HG03135 (cell line): ENCODE results near the gene PPIL4.
A peak's percentile ranks its signal among the peaks of the same experiment; 100 is the strongest.

ENCODE experiments used
- ATAC-seq: cut with Tn5 transposase; IDR thresholded peaks from one replicate; pipeline ENCODE4 v1.9.1; 2021; ENCODE audit warnings: mild to moderate bottlenecking, moderate library complexity; ENCODE audit not compliant: unreplicated experiment

The PPIL4 gene, protein sequence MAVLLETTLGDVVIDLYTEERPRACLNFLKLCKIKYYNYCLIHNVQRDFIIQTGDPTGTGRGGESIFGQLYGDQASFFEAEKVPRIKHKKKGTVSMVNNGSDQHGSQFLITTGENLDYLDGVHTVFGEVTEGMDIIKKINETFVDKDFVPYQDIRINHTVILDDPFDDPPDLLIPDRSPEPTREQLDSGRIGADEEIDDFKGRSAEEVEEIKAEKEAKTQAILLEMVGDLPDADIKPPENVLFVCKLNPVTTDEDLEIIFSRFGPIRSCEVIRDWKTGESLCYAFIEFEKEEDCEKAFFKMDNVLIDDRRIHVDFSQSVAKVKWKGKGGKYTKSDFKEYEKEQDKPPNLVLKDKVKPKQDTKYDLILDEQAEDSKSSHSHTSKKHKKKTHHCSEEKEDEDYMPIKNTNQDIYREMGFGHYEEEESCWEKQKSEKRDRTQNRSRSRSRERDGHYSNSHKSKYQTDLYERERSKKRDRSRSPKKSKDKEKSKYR

DNA sequence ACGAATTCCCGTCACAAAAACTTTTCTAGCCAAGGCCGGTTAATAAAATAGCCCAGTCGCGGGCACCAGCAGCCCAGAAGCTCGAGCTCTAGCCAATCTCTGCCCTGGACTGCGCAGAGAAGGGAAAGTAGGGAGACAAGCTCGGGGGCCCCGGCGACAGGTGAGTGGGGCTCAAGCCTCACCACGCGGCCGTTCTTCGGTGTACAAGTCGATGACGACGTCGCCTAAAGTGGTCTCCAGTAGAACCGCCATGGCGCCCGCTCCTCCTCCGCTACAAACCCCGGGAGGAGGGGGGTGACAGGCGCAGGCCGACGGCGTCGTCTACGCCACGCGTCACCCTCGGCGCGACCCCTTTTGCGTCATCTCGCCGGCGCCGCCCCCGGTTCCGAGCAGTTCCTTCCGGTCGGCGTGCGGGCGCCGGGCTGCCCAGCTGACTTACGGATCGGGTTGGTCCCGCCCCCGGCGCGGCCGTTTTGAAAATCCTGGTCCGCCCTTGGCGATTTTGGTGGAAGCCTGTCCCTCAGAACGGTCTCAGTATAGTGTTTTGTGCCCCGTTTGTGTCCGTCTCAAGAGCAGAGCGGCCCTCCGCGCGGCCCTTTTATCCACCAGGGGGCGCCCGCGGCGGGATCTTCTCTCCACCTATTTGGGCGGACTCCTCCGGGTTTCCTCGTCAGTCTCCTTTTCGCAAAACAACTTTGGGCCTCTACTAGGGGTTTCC, at the start of gene PPIL4:
Gene PPIL4 (minus strand): TSS at position 290 of the 718 bp plus-strand sequence. CDS start 38 bp downstream, at position 252.
- peak; percentile 91 for ATAC-seq

DNA sequence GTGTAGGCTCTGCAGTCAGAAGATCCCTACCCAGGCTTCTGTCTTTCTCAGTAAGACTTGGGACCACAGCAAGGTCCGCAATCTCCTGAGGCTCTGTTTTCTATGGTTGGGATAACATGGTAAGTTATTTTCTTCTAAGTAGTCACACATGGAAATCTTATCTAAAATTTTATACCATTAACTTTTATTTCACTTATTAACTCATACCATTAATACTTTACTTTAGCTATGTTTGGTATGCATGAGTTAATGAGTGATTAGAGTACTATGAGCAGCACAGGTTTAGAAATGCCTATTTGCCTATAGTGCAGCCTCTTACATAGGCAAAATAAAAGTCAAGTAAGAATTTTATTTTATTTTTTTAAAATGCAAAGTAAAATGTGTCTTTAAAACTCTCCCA, 47.6 kb upstream of the PPIL4 start:
- no peak for ATAC-seq

DNA sequence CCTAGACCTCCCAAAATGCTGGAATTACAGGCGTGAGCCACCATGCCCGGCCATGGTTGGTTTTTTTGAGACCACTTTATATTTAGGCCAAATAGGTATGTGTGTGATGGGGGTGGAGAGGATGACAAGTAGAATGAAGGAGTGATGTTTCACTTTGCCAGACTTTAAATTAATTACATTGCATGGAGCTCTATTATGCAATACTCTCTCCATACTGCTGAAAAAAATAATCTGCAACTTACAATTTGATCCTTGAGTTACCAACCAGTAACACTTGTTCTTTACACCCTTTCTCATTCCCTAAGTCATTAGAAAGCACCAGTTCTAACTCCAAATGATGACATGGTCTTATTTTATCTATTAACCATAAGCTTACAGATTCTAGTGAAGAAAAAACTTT, 47.1 kb upstream of the PPIL4 start:
- no peak for ATAC-seq

DNA sequence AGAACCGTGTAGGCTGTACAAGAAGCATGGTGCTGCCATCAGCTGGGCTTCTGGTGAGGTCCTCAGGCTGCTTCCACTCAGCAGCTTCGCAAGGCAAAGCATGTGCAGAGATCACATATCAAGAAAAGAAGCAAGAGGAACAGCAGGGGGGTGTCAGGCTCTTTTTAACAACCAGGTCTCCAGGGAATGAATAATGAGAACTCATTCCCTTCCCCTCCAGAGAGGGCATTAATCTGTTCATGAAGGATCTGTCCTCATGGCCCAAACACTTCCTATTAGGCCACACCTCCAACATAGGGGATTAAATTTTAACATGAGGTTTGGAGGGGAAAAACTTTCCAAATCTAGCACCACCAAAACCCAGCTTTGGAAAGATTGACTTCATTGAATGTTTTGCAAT, 40.3 kb upstream of the PPIL4 start:
- ATAC-seq, result no peak

DNA sequence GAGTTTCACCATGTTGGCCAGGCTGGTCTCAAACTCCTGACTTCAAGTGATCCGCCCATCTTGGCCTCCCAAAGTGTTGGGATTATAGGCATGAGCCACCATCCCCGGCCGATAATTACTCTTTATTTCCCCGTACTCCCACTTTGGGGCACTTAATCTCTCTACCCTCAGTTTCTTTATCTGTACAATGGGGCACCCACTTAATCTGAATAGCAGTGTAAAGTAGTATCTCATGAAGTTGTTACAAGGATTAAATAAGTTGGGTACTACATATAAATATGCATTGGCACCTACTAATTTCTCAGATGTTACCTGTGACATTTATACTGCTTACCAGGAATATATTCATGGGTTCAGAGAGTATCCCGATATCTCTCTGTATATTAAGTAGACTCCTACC, 35.5 kb upstream of the PPIL4 start:
- no peak for ATAC-seq

DNA sequence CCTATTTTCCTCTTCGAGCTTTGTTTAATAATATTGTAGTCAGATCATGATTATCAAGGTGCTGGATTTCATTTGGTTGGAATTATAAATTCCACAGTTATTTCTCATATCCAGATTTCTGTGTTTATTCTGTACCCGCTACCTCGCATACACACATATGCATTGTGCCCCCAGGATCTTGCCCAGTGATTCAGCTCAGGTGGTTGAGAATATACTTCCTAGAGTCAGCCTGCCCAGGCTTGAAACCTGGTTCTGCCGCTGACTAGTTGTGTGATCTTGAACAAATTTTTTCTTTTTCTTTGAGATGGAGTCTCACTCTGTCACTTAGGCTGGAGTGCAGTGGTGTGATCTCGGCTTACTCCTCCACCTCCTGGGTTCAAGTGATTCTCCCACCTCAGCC, 35.0 kb upstream of the PPIL4 start:
- no peak for ATAC-seq

DNA sequence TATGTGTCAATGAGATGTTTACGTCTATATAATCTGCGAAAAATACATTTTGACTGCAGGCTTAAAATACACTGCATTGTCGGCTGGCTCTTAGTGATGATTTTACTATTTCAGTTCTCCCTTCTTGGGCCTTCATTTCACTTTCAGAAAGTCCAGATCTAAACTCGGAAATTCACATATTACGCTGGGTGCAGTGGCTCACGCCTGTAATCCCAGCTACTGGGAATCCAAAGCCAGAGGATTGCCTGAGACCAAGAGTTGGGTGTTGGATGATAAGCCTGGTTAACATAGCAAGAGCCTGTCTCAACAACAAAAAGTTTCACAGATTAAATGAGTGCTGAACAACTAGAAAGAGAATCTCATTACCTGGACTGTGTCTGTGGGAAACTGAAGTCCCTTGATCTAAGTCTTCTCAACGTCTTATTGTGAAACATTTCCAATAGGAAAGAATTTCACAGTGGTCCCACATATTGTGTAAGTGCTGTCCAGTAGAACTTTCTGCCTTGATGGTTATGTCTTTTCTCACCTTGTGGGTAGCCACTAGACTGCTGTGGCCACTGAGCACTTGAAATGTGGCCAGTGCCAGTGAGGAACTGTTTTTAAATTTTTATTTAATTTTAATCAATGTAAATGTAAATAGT, 22.2 kb upstream of the PPIL4 start:
- ATAC-seq, result no peak

DNA sequence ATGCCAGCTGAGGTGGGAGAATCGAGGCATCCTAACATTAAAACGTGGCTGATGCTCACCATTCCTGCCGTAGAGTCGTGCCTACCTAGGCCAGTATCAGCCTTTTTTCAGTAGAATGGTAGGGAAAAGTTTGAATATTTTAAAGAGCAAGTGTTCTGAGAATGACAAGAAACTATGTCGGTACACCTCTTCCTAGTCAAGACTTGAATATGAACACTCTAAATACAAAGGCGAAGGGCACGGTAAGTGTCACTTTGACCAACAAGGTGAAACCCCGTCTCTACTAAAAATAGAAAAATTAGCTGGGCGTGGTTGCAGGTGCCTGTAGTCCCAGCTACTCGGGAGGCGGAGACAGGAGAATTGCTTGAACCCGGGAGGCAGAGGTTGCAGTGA, 21.3 kb upstream of the PPIL4 start:
- no peak for ATAC-seq

DNA sequence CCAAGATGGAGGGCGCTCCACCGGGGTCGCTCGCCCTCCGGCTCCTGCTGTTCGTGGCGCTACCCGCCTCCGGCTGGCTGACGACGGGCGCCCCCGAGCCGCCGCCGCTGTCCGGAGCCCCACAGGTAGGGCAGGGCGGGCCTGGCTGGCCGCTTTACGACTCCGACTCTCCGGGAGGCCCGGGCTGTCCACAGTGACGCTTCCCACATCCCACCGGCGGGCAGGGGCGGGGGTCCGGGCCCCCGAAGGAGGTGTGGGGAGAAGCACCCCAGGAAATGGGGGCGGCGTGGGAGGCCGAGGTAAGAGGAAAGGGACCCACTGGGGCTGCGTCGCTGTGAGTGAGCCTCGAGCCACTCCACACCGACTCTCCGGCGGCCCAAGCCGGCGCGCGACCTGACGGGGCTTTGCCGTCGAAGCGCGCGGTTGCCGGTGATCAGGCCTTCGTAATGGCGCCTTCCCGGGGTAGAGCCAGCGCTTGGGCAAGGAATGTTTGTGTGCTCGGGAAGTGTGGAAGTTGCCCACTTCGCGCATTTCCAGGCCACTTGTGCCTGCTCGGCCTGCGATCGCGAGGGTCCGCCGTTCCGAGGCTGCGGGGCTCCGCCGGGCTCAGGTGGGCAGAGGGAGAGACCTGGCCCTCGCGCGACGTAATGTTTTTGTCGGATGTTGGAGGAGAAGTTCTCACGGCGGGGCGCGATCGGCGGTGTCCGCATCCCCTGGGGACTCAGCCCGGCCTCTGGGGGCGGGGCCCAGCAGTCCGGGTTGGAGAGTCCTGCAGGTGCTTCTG, 20.8 kb upstream of the PPIL4 start:
- peak; percentile 24 for ATAC-seq

DNA sequence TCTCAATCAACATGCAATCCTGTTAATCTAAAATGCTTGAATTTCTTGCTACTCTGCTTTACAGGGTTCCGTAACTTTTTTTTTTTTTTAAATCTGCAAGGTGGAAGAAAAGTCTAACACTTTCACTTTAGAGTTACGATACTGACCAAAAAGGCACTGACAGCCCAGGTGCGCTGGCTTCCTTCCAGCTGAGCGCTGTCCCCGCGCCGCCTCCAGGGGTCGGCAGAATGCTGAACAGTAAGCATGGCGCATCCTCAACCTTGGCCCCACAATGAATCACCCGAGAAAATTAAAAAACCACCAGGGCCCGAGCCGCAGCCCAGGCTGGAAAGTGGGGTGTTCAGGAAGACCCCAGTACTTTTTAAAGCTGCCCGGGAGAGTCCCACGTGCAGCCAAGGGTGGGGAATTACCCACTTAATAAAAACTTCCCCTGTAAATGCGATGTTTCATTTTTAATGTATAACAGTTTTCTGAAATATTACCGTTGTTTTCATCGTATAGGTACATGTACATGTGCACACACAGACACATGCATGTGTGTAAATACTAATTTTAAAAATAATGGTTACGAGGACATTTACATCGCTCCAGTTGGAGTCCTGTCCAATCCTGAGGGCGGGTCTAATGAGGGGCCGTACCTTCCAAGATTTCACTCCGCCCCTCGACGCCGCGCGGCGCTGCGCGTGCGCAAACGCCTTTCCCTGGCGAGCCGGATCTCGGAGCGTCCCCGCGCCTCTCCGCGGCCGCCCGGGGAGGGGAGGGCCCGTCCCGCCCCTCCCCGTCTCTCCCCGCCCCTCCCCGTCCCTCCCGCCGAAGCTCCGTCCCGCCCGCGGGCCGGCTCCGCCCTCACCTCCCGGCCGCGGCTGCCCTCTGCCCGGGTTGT, 19.9 kb upstream of the PPIL4 start, which contains the start of gene GINM1:
Gene GINM1 (plus strand): TSS at position 849 of the 883 bp plus-strand sequence. CDS start 40 bp downstream, outside the sequence.
- peak; percentile 74 for ATAC-seq

DNA sequence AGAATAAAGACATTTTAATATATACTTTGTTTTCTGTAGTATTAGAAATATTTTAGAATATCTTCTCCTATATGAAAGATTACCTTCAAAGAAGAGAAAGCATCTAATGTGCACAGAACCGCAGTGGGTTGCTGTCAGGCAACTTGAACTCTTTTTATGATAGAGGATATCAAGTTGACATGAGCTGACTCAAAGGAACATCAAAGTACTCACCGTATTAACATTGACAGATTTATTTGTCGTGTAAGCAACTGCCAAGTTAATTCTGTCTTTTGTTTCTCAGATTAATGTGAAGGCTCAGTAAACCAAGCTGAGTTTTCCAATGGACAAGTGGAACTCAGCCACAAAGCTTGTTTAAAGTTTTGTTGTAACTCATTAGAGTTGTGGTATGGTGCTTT, 18.1 kb upstream of the PPIL4 start:
- ATAC-seq, result no peak

DNA sequence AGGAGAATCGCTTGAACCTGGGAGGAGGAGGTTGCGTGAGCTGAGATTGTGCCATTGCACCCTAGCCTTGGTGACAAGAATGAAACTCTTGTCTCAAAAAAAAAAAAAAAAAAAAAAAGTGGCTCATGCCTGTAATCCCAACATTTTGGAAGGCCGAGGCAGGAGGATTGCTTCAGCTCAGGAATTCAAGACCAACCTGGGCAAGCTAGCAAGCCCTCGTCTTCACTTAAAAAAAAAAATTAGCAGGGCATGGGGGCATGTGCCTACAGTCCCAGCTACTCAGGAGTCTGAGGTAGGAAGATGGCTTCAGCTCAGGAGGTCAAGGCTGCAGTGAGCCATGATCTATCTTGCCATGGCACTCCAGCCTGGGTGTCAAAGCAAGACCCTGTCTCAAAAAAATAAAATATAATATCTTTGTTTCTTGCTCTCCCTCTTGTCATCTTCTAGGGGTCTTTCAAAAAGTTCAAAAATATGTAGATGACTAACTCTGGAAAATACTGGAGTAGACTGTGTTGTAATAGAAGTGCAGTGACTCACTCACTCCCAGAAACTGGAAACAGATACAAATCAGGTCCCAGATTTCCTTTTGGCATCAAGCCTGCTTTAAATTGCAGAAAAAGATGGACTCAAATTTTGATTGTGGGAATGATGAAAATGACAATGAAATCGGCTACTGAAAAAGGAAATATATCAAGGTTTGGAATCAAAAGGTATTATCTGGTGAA, 17.5 kb upstream of the PPIL4 start:
- no peak for ATAC-seq

DNA sequence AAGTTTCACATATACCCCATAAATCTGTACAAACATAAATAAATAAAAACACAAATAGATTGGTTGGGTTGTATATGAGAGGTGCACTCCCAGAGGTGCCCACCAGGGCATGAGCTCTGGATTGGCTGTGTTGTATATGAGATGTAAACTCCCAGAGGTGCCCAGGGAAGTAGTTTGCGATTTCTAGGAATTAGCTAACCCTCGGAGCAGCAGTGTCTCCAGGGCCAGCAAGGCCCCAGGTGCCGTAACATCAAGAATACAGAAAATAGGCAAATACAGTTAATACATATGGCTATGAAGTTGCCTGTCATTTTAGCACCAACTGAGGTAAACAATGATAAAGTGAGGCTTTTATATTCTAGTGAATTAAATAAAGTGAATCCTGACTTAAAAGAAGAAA, 14.9 kb upstream of the PPIL4 start:
- no peak for ATAC-seq

DNA sequence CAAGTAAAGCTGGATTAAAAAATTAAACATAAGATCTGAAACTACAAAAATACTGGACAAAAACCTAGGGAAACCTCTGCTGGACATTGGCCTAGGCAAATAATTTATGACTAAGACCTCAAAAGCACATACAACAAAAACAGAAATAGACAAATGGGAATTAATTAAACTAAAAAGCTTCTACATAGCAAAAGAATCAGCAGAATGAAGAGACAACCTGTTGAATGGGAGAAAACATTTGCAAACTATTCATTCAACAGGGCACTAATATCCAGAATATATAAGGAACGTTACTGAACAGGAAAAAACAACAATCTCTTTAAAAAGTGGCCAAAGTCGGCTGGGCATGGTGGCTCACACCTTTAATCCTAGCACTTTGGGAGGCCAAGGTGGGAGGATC, 13.5 kb upstream of the PPIL4 start:
- no peak for ATAC-seq

DNA sequence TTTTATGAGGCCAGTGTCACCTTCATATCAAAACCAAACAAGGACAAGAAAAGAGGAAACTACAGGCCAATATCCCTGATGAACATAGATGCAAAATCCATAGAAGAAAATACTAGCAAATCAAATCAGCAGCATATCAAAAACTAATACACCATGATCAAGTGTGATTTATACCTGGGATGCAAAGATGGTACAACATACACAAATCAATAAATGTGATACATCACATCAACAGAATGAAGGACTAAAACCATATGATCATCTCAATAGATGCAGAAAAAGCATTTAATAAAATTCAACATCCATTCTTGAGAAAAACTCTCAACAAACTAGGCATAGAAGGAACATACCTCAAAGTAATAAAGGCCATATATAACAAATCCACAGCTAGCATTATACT, 12.2 kb upstream of the PPIL4 start:
- no peak for ATAC-seq

DNA sequence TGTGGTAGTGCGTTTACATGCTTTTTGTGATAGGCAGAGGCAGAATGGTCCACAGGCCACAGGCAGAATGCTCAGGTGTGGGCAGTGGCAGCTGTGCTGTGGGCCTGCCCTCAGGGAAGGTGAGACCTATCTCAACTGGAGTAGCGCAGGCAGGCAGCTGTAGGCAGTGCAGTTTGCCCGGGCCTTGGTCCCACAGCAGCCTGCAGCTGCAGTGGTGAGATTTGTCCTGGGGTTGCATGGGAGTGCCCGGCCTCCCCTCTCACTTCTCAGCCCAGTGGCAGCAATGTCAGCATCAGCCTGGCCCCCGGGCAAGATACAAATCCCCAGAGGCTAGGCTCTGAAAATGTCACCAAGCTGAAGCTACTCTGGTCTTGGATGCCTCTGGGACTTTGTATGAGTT, 6.1 kb upstream of the PPIL4 start:
- no peak for ATAC-seq

DNA sequence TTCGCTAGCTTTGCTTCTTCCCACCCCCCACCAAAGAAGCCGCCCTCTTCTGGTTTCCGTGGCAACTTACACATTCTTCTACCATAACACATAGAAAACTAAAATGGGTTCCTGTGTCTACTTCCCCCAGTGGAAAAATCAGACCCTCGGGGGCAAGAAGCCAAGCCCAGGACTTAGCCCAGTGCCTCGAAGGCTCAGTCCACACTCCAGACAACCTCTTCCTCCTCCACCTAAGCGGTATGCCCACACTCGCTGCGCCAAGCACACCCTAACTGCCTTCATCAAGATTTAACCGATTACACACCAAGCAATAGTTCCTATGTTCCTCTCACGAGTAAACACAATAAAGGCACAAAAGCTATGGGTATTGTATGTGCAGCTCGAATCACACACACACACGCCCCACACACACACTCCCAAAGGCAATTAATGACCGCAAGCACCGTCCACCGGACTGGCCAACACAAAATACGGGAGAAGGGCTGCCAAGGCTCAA, 537 bp downstream of the PPIL4 start:
- peak; percentile 32 for ATAC-seq

DNA sequence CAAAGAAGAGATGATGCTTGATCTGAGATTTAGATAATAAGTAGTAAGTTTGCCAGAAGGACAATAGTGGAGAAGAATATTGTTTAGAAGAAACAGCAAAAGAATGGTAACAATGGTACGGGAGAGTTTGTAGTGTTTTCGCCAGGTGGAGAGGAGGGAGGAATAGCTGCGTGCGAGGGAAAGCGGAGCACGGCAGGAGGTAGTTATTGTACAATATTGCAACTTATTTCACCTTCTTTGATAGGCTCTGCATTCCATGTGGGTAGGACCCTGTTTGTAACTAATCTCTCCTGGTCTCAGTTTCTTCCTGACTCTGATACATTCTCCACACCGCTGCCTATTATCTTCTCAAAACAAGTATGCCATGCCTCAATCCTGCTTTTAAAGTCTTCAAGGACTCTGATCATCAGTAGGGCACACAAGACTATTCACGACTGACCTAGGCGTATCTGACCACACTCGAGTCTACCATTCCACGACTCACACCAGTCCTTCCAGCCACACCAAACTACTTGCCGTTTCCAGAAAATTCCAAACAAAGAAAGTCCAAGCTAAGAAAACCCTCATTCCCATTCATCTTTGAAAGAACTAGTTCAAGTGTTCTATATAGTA, 1.1 kb downstream of the PPIL4 start:
- ATAC-seq, result no peak

DNA sequence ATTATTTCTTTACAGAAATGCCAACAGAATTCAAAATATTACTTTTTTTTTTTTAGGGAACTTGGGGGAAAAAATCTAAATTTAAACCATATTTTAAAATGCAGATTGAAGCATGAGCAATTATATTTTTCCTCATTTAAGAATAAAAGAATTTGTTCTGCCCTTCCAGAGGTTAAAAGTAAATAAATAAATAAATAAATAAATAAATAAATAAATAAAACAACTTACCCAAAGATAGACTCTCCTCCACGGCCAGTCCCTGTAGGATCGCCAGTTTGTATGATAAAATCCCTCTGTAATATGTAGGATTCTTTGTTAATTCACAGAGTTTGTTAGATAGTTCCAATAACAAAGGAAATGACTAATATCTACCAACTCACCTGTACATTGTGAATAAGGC, 4.7 kb downstream of the PPIL4 start:
- no peak for ATAC-seq
